Measurements from ENCODE around the gene GCSAM. TPM values are rescaled to one million over a fixed set of nuclear protein-coding genes. Genes with fewer than 3 reads are reported as not detected.
"Not testable (repeated sequence)": the region's sequence is repeated elsewhere in the genome, so short reads cannot be mapped to it uniquely, and the experiment has no call there.

Gene GCSAM
- total RNA-seq, 1 donor from 2014 or later: not detected

DNA sequence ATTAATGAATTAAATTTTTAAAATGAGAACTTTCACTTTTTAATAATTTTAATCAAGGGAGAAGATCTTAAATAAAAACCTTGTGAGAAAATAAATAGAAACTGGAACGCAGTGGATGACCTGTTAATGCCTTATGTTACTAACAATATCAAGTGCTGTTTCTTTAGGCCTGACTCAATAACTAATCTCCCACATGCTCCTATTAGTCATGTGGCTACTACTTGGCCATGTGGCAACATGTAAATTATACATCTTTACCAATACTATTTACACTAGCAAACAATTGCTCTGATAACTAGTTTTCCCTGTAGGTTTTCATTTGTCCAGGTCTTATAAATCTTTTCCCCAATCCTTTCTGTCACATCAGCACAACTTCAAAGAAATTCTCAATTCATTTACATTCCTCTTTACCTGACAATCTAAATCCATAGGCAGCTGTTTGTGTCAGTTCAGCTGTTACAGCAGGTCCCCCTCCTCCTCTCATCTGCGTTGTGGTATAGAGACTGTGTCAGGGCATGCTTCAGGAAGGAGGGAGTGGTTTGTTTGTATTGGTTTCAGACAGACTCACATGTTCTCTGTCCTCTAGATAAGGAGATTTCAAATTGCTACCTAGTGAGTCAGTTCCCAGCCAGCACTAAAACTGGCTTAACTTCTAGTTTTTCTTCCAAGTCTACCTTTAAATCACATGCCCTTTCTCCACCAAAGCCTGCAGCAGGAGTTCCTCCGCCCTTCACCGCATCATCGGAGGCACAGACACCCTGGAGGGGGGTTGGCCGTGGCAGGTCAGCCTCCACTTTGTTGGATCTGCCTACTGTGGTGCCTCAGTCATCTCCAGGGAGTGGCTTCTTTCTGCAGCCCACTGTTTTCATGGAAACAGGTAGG lies 58.2 kb downstream of the GCSAM start:
- peak; percentile 77 for DNase-seq (ENCODE audit: low read depth)

DNA sequence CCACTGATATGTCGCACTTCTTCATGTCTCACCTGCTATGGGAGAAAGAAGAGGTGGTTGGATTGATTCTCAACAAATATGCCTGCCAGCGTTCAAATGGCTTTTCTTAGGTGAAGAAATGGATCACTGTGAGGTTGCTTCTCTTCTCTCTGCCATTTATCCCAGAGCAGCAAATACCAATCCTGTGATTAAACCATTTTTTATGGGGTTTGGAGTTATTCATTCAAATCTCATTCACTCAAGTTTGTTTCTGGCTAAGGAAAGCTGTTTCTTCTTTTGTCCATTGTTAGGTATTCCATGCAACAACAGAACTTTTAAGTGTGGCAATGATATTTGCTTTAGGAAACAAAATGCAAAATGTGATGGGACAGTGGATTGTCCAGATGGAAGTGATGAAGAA lies 59.0 kb downstream of the GCSAM start:
- no peak for DNase-seq (ENCODE audit: low read depth)

DNA sequence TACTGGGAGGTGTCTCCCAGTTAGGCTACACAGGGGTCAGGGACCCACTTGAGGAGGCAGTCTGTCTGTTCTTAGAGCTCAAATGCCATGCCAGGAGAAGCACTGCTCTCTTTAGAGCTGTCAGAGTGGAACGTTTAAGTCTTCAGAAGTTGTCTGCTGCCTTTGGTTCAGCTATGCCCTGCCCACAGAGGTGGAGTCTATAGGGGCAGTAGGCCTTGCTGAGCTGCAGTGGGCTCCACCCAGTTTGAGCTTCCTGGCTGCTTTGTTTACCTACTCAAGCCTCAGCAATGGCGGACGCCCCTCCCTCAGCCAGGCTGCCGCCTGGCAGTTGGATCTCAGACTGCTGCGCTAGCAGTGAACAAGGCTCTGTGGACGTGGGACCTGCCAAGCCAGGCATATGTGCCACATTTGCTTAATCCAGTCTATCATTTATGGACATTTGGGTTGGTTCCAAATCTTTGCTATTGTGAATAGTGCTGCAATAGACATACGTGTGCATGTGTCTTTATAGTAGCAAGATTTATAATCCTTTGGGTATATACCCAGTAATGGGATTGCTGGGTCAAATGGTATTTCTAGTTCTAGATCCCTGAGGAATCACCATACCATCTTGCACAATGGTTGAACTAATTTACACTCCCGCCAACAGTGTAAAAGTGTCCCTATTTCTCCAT lies 60.5 kb downstream of the GCSAM start:
- not testable (repeated sequence) for DNase-seq (ENCODE audit: low read depth)

MicroRNAs within 50 kb of the gene (microRNA counts, 767-probe panel; counts per million panel counts)
- not detected for microRNA hsa-miR-567

Small RNAs within 50 kb of the gene (microRNA-seq; reads per million reads assigned to microRNA genes)
- not detected for gene MIR567

Other genes with a start within 250 kb of the GCSAM start
- gene ABHD10, start 154.2 kb downstream of the GCSAM start, total RNA-seq: 27.1 and 30.1 TPM in 2 replicates
- 0.36 and 0.56 TPM in 2 replicates for gene TAGLN3, start 134.3 kb downstream of the GCSAM start, total RNA-seq
- gene TMPRSS7, start 98.5 kb downstream of the GCSAM start, total RNA-seq: not detected in 2 replicates
- 11.8 and 18.6 TPM in 2 replicates for gene C3orf52, start 46.9 kb downstream of the GCSAM start, total RNA-seq
- gene SLC9C1, start 161.0 kb upstream of the GCSAM start, total RNA-seq: not detected in 2 replicates
- 0.10 and 0.13 TPM in 2 replicates for gene CD200, start 199.9 kb upstream of the GCSAM start, total RNA-seq

All from myocyte (in vitro differentiated cells).